Kidney glomerular epithelial cell (primary cell): ENCODE results near the gene OXER1.

Source experiments
- DNase-seq: peaks from one replicate; lab custom pipeline; 2025; lab: John Stamatoyannopoulos, UW

OXER1 gene

GRCh38 chr2:42769583-42770287 is 5.8 kb upstream of the OXER1 start:
- no peak for DNase-seq

GRCh38 chr2:42768706-42769256 is 4.8 kb upstream of the OXER1 start:
- DNase-seq: no peak

GRCh38 chr2:42767899-42768705 is 4.2 kb upstream of the OXER1 start:
- no peak for DNase-seq

- DNase-seq: no peak
Measured at GRCh38 chr2:42767080-42767898, 3.4 kb upstream of the OXER1 start.

GRCh38 chr2:42765686-42766085 is 1.8 kb upstream of the OXER1 start:
- DNase-seq: no peak

- DNase-seq: no peak
Measured at GRCh38 chr2:42764901-42765300, 966 bp upstream of the OXER1 start.

GRCh38 chr2:42762823-42763804 is 821 bp downstream of the OXER1 start:
- no peak for DNase-seq

- no peak for DNase-seq
Measured at GRCh38 chr2:42762155-42762554, 1.8 kb downstream of the OXER1 start.

GRCh38 chr2:42761554-42761953 is 2.4 kb downstream of the OXER1 start:
- no peak for DNase-seq

GRCh38 chr2:42758751-42759150 is 5.2 kb downstream of the OXER1 start:
- no peak for DNase-seq

GRCh38 chr2:42757981-42758740 is 5.8 kb downstream of the OXER1 start:
- DNase-seq: no peak

- DNase-seq: no peak
Measured at GRCh38 chr2:42756966-42757513, 6.9 kb downstream of the OXER1 start.

GRCh38 chr2:42756150-42756775 is 7.7 kb downstream of the OXER1 start:
- DNase-seq: no peak

GRCh38 chr2:42755191-42755880 is 8.6 kb downstream of the OXER1 start:
- no peak for DNase-seq

GRCh38 chr2:42754776-42755140 is 9.2 kb downstream of the OXER1 start:
- no peak for DNase-seq

GRCh38 chr2:42754021-42754775 is 9.7 kb downstream of the OXER1 start:
- no peak for DNase-seq

- DNase-seq: no peak
Measured at GRCh38 chr2:42752816-42753813, 10.8 kb downstream of the OXER1 start.
